HG02642 (cell line): ENCODE results near the gene STAMBPL1.
"Not testable (repeated sequence)": the region's sequence is repeated elsewhere in the genome, so short reads cannot be mapped to it uniquely, and the experiment has no call there.

Source experiments
- ATAC-seq: cut with Tn5 transposase; IDR thresholded peaks from one replicate; pipeline ENCODE4 v1.9.1; 2021; ENCODE audit warnings: mild to moderate bottlenecking; ENCODE audit not compliant: unreplicated experiment, poor library complexity

The STAMBPL1 gene

GRCh38 chr10:88879534-88880281 is at the start of gene STAMBPL1:
STAMBPL1 (plus strand) TSS chr10:88880245; CDS start chr10:88901709, 21,464 bp downstream.
- peak; percentile 59 for ATAC-seq

GRCh38 chr10:88830643-88831268 is 49.3 kb upstream of the STAMBPL1 start:
- no peak for ATAC-seq

- ATAC-seq: no peak
Observed at GRCh38 chr10:88831709-88832108, 48.3 kb upstream of the STAMBPL1 start.

GRCh38 chr10:88832376-88832775 is 47.7 kb upstream of the STAMBPL1 start:
- ATAC-seq: no peak

- no peak for ATAC-seq
Observed at GRCh38 chr10:88833156-88833555, 46.9 kb upstream of the STAMBPL1 start.

GRCh38 chr10:88833723-88834122 is 46.3 kb upstream of the STAMBPL1 start:
- ATAC-seq: no peak

- peak; percentile 89 for ATAC-seq
Observed at GRCh38 chr10:88835096-88835909, 44.7 kb upstream of the STAMBPL1 start.

GRCh38 chr10:88835910-88836221 is 44.2 kb upstream of the STAMBPL1 start:
- ATAC-seq: peak; percentile 18

GRCh38 chr10:88837632-88838031 is 42.4 kb upstream of the STAMBPL1 start:
- ATAC-seq: not testable (repeated sequence)

- ATAC-seq: no peak
Observed at GRCh38 chr10:88838766-88839350, 41.2 kb upstream of the STAMBPL1 start.

- no peak for ATAC-seq
Observed at GRCh38 chr10:88840104-88840503, 39.9 kb upstream of the STAMBPL1 start.

GRCh38 chr10:88840881-88841280 is 39.2 kb upstream of the STAMBPL1 start:
- no peak for ATAC-seq

- no peak for ATAC-seq
Observed at GRCh38 chr10:88841316-88842111, 38.5 kb upstream of the STAMBPL1 start.

GRCh38 chr10:88843171-88843570 is 36.9 kb upstream of the STAMBPL1 start:
- no peak for ATAC-seq

- ATAC-seq: no peak
Observed at GRCh38 chr10:88848499-88848898, 31.5 kb upstream of the STAMBPL1 start.

GRCh38 chr10:88849234-88849633 is 30.8 kb upstream of the STAMBPL1 start:
- ATAC-seq: no peak

- no peak for ATAC-seq
Observed at GRCh38 chr10:88850712-88851111, 29.3 kb upstream of the STAMBPL1 start.

GRCh38 chr10:88851706-88852105 is 28.3 kb upstream of the STAMBPL1 start, which contains the start of gene ANKRD22:
ANKRD22 (minus strand) TSS chr10:88851844; CDS start chr10:88851607, 237 bp downstream.
- no peak for ATAC-seq

- no peak for ATAC-seq
Observed at GRCh38 chr10:88852327-88852726, 27.7 kb upstream of the STAMBPL1 start.
